CD4-positive, alpha-beta T cell treated with Interleukin-1 beta for 1 hour (primary cell): ENCODE data around the gene PHC3.
"Not testable (repeated sequence)": the region's sequence is repeated elsewhere in the genome, so short reads cannot be mapped to it uniquely, and the experiment has no call there.

ENCODE experiments used
- DNase-seq, 2 donors: peaks; one replicate each; pipeline ENCODE4 v3.0.0-alpha.2; 2020 to 2022

Gene PHC3

GRCh38 chr3:170114165-170114564 is 67.4 kb downstream of the PHC3 start:
- not testable (repeated sequence) for DNase-seq

DNA sequence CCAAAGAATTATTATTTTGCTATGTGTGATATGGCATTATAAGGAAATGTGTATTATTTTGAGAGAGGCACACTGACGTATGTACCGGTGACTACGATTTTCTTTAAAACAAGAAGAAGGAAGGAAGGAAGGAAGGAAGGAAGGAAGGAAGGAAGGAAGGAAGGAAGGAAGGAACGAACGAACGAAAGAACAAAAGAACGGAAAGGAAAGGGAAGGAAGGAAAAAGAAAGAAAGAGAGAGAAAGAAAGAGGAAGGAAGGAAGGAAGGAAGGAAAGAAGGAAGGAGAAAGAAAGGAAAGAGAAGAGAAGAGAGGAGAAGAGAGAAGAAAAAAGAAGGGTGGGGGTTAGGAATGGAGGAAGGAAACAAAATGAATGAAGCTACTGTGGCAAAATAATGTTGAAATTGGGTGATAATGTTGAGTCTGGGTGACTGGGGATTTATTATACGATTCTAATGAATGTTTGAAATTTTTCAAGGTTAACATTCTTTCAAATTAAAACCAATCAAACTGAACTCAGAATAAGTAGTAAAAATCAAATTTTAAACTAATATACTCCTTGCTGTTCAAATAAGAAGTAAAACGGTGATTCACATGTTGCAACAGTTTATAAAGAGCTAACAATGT is 70.3 kb downstream of the PHC3 start:
- DNase-seq: no peak

DNA sequence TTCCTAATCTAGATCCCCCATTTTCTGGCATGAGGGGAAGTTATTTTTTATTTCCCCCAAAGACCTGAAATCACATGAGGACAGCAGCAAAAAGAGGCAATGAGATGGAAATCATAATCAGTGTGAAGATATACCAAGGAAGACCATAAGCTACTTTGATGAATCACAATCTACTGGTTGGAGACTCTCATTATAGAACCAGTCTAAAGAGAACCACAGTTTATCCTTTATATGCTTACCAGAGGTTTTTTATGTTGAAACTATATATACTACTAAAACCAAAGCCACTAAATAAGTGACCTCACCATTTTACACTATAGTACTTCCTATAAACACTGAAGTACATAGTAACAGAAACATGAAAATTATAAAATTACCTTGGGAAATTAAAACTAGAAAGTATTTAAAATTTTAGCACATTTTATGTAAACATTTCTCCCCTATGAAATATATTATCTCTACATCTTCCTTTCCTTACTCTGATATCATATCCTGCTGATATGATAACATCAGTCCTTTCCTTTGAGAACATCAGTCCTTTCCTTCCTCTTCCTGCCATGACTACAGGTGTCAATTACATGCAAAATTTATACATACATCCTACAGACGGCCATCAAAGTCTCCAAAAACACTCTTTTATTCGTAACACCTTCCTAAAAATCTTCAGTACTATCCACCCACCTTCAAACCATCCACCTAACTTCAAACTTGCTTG is 71.8 kb downstream of the PHC3 start:
- DNase-seq: no peak

DNA sequence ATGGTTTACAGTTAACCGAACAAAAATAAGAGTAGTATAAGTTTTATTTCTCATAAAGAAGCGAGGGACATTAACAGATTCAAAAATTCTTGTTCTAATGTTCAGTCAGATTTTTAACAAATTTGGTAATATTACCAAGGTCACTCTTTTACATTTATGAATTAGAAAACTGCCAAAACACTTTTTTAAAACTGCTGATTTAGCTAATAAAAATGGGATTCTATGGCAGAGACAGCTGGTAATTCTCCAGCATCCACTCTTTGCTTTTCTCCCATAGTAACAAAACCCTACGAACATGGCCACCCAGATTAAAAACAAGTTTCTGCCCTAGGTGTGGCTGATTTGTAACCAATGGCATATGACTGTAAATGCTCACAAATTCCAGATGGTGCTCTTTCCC is 72.6 kb downstream of the PHC3 start:
- DNase-seq: no peak

GRCh38 chr3:170107941-170108340 is 73.6 kb downstream of the PHC3 start:
- no peak for DNase-seq

- no peak for DNase-seq
Observed at GRCh38 chr3:170102431-170102830, 79.1 kb downstream of the PHC3 start.

- no peak for DNase-seq
Observed at GRCh38 chr3:170100944-170101343, 80.6 kb downstream of the PHC3 start.

- DNase-seq: no peak
Observed at GRCh38 chr3:170098753-170099152, 82.8 kb downstream of the PHC3 start.

DNA sequence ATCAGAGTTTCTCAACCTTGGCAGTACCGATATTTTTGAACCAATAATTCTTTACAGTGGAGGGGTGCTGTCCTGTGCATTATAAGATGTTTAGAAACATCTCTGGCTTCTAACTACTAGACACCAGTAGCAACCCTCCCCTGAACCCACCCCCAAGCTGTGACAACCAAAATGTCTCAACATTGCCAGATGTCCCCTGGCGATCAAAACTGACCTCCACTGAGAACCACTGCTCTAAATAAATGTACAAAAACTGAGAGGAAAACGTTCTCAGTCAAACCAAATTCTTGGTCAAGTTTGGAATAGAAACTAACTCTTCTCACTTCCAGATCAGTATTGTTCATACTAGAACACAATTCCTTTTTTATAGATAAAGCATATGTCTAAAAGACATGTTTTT is 85.2 kb downstream of the PHC3 start:
- no peak for DNase-seq

GRCh38 chr3:170095771-170096170 is 85.8 kb downstream of the PHC3 start:
- no peak for DNase-seq

- DNase-seq: no peak
Observed at GRCh38 chr3:170092907-170093306, 88.6 kb downstream of the PHC3 start.

DNA sequence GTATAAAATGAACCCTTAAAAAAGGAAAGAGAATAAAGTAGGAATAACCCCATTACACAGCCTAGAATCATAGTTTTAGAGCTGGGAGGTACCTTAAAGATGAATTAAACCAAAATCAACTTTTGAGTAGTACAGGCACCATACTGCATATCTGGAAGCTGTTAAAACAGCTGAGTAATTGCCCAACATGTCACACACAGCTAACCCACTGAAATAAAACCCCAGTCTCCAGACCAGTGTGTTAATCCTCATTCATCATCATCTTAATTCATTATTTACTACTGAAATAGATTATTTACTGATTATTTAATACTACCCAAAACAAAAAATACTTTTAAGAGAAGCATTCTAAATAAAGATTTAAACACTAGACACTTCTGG is 90.9 kb downstream of the PHC3 start:
- no peak for DNase-seq

GRCh38 chr3:170089862-170090600 is 91.5 kb downstream of the PHC3 start:
- no peak for DNase-seq

DNA sequence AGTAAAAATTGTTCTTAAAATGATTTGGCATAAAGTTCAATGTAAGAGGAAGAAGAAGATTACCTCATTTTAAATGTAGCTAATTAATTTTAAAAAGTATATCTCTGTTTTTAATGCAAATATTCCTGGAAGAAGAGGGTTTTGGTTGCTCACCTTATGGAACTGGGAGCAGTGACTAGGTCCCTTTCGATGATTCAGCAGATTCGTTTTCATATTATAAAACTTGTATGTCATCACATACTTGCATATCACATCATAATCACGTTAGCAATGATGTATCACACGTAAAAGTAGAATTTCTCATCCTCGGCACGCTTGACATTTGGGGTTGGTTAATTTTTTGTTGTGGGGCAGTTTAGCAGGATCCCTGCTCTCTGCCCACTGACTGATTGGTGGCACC is 96.1 kb downstream of the PHC3 start:
- no peak for DNase-seq

- no peak for DNase-seq
Observed at GRCh38 chr3:170083343-170083742, 98.2 kb downstream of the PHC3 start.

DNA sequence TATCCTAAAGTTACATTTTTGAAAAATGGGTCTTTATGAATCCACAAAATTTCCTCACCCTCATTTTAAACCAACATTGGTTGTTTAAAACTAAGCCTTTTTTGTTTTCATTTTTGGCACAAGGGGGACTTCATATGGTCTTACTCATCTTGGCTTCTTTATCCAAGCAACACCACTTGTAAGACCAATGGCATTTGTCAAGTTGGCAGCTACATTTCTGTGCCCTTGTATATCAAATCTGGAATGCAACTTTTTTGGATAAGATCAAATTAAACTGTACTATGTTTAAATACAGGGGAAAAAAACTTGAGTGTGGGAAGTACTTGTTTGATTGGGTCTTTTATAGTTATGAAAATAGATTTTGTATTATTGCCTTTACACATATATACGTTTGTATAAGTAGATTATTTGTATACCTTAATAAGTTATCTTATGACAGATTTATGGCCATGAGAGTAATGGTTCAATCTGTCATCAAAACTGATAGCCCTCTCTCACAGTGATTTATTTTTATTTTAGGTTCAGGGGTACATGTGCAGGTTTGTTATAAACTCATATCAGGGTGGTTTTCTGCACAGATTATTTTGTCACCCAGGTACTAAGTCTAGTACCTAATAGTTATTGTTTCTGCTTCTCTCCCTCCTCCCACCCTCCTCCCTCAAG is 100.3 kb downstream of the PHC3 start:
- no peak for DNase-seq

DNA sequence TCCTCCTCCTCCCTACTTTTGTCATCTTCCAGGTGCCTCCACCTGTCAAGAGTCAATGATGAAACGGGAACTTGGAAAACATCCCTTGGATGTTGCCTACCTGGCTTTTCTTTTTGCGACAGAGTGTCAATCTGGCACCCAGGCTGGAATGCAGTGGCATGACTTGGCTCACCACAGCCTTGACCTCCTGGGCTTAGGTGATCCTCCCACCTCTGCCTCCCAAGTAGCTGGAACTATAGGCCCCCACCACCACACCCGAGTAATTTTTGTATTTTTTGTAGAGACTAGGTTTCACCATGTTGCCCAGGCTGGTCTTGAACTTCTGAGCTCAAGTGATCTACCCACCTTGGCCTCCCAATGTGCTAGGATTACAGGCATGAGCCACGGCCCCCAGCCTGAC is 100.9 kb downstream of the PHC3 start:
- no peak for DNase-seq

GRCh38 chr3:170079536-170080165 is 101.9 kb downstream of the PHC3 start:
- no peak for DNase-seq

DNA sequence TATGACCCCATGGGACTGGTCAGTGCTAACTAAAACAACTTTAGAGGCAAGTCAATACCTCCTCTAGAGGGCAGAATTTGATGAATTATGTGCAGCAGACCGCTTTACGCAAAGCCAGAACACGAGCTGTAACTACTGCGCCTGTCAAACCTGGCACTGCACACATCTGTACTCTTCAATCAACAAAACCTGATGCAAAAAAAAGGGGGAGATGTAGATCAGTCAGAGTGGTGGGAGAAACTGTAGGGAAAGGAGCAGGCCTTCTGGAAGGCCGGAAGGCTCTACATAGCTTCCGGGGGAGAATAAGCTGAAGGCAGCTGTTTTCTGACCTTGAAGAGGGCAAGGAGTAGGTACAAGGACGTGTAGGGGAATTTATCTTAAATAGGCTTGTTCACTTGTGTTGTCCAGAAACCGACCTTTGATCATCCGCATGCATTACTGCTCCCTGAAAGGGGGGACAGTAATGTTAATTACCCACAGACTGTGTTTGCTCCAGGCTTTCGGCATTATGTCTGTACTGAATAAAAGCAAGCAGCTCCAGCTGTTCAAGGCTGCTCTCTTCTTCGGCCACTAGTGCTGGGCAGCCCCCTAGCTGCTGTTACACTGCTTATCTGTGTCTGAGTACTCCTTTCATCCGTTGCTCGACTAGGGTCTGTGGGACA is 102.8 kb downstream of the PHC3 start:
- DNase-seq: no peak

DNA sequence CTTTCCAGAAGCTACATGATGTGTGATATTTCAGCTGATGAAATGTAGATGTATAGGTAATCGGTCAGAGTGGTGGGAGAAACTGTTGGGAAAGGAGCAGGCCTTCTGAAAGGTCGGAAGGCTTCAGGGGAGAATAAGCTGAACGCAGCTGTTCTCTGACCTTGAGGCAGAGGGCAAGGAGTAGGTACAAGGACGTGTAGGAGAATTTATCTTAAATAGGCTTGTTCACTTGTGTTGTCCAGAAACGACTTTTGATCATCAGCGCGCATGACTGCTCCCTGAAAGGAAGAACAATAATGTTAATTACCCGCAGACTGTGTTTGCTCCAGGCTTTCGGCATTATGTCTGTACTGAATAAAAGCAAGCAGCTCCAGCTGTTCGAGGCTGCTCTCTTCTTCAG is 104.2 kb downstream of the PHC3 start:
- DNase-seq: no peak

GRCh38 chr3:170076715-170077238 is 104.8 kb downstream of the PHC3 start:
- no peak for DNase-seq

DNA sequence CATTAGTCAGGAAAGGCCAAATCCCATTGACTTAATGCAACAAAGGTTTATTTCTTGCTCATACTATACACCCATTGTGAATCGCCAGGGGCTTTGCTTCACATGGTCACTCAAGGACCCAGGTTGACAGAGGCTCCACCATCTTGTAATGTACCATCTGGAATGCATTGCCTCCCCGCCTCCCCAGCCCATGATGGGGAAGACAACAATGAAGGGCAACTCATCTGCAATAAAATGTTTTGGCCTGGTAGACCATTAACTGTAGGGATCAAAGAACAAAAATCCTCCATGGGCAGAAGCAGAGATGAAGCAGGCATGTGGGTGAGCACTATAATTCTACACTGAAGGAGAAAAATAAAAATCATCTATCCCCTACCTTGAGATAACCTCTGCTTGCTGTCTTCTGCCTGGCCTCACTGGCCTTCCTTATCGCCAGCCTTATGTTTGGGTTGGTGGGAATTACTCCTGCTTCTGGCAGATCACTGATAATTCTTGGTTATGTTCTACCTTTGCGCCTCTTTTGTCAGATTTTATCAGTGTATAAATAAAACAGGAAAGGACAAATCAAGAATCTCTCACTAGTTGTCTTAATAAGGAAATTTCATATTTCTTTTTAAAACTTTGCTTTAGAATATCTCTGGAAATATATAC is 106.0 kb downstream of the PHC3 start:
- DNase-seq: no peak
